Anterior cingulate cortex (tissue), 58 donors: ENCODE measurements around the gene CAMTA1.

Experiments used
- DNase-seq, 58 donors: peaks; one replicate each; lab custom pipeline; 2025; lab: John Stamatoyannopoulos, UW

Gene CAMTA1

GRCh38 chr1:7232441-7233236 is 447.4 kb downstream of the CAMTA1 start:
- DNase-seq, result no peak

- DNase-seq, result no peak
These were observed 447.9 kb downstream of the CAMTA1 start for GRCh38 chr1:7233237-7233540.

GRCh38 chr1:7233646-7234470 is 448.6 kb downstream of the CAMTA1 start:
- no peak for DNase-seq

- no peak for DNase-seq
These were observed 449.2 kb downstream of the CAMTA1 start for GRCh38 chr1:7234471-7234755.

- DNase-seq, result no peak
These were observed 450.7 kb downstream of the CAMTA1 start for GRCh38 chr1:7235871-7236517.

- DNase-seq, result no peak
These were observed 451.7 kb downstream of the CAMTA1 start for GRCh38 chr1:7236844-7237515.

- no peak for DNase-seq
These were observed 461.9 kb downstream of the CAMTA1 start for GRCh38 chr1:7247158-7247557.

GRCh38 chr1:7247791-7248548 is 462.7 kb downstream of the CAMTA1 start:
- peak in 9 of 58 donors; percentile 5 to 24 (median 10) for DNase-seq

GRCh38 chr1:7248549-7249199 is 463.4 kb downstream of the CAMTA1 start:
- DNase-seq, result no peak

- DNase-seq, result no peak
These were observed 464.3 kb downstream of the CAMTA1 start for GRCh38 chr1:7249516-7249915.

GRCh38 chr1:7250176-7250575 is 464.9 kb downstream of the CAMTA1 start:
- DNase-seq, result no peak

- DNase-seq, result no peak
These were observed 465.6 kb downstream of the CAMTA1 start for GRCh38 chr1:7250597-7251453.

GRCh38 chr1:7251454-7251800 is 466.2 kb downstream of the CAMTA1 start:
- DNase-seq, result no peak

- DNase-seq, result no peak
These were observed 467.3 kb downstream of the CAMTA1 start for GRCh38 chr1:7252411-7253117.

- DNase-seq, result no peak
These were observed 467.8 kb downstream of the CAMTA1 start for GRCh38 chr1:7253118-7253480.

GRCh38 chr1:7253988-7254587 is 468.8 kb downstream of the CAMTA1 start:
- no peak for DNase-seq

GRCh38 chr1:7255303-7256058 is 470.2 kb downstream of the CAMTA1 start:
- no peak for DNase-seq
